GM21723 (cell line): Measurements from ENCODE around the gene SHISA9.

Source experiments
- ATAC-seq: cut with Tn5 transposase; IDR thresholded peaks from one replicate; pipeline ENCODE4 v1.9.1; 2021; ENCODE audit warnings: mild to moderate bottlenecking, moderate library complexity; ENCODE audit not compliant: unreplicated experiment

SHISA9 gene

DNA sequence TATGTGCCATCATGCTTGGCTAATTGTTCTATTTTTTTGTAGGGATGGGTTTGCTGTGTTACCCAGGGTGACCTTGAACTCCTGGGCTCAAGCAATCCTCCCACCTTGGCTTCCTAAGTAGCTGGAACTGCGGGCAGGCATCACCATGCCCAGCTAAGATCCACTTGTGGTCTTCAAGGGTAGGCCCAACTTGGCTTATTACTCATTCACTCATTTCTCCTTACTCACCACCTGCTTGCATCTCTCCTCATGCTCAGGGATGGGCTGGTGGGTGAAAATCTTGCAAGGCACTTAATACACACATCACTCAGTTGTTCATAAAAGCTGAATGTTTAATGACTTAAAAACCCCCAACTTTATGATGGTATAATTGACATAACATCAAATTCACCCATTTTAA, 207.8 kb downstream of the SHISA9 start:
- ATAC-seq = no peak

DNA sequence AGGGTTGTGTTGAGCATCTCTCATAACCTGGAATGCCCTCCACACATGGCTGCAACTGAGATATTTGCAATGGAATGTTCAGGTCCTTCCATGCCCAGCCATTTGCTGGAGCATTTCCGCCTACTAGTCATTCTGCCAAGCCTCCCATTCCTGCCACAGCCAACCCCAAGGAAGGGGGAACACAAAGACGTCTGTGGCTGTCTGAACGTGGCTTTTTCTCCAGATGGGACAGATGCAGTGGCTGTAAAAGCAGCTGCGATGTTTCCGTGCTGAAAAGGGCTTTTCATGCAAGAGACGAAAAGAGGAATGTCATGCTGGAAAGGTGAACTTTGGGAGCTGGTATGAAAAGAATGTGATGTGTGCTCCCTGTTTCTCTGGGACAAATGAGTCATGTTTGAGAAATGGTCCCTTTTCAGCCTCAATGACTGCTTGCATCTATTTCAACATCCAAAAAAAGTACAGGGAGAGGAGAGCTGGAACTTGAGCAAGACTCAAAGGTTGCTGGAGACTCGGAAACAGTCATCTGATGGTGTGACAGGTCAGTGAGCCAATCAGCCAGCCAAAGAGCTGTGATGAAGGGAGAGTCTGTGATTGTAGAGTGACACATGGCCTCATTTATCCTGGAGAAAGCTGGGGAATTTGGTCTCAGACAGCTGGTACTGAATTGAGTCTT, 208.9 kb downstream of the SHISA9 start:
- no peak for ATAC-seq

DNA sequence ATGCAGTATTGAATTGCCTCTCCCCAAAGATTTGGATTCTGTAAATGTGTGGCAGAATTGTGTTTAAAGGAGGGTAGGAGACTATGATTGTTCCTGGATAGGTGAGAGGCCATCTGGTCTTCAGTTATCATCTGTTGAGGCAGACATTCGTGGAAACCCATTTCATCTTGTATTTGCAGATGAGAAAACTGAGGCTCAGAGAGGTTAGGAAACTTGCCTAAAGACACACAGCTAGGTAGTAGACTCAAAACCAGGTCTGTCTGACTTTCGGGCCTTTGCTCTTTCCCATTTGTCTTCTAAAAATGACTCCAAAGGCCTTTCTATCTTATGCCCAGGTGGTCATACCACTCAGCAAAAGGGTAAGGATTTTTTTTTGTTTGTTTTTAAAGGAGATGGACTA, 210.3 kb downstream of the SHISA9 start:
- ATAC-seq = no peak

- no peak for ATAC-seq
Measured at GRCh38 chr16:13113741-13114140, 212.3 kb downstream of the SHISA9 start.

DNA sequence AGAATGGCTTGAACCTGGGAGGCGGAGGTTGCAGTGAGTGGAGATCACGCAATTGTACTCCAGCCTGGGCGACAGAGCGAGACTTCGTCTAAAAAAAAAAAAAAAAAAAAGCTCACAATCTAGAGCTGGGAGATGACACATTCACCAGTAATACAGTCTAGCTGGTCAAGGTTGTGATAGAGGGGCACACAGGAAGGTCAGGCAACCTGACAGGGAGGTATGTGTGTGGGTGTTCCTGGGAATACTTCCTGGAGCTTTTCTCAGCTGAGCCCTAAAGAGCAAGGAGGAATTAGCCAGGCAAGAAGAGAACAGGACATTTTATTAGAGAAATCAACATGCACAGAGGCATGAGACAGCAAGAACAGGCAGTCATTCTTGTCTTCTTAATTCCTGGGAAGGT, 216.7 kb downstream of the SHISA9 start:
- no peak for ATAC-seq

DNA sequence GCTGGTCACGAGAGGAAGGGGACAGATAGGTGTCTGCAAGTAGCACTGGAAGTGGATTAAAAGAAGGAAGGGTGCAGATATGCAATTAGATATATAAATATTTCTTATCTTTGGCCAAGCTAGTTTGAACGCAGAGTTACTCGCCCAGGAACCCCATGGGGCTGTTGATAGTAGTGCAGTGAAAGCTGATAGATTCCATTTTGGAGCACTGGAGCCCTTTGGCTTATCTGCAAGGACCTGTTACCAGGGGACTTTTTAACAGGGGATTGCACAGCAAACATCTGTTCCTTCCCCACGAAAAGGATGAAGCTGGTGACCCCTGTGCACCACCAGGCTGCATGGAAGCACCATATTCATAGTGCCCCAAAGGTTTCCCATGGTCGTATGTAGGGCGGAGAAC, 218.7 kb downstream of the SHISA9 start:
- no peak for ATAC-seq

DNA sequence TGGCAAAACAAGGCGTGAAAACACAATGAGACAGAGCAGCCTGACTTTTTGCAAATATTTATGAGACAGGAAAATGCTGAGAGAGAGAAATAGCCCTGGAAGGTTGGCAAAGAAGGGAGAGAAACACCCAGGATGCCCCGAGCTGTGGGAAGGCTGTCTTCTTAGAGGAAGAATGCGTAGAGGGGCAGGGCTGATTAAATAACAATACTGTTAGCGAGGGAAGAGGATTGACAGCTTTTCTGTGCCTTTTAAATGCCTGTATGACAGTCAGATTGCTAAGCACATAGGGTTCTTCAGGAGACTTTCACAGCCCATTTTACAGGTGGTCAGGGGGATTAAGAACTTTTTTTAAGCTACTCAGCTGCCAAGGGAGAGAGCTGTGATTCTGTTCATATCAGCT, 219.2 kb downstream of the SHISA9 start:
- no peak for ATAC-seq

DNA sequence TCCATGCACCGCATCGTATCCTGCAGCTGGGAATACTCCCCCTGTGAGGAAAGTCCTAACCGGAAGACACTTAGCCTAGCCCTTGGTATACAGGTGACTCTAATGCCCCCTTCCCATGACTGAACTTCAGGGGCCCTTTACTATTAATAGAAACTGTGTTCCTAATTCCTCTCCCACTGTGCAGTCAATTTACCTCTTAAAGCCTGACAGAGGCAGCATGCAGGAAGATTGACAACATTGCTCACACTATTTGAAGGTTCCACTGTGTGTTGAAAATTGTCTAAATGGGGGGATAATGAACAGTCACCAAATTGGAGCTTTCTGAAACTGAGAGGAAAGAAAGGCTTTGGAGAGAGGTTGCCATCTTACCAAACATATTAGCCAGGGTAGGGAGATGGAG, 222.6 kb downstream of the SHISA9 start:
- no peak for ATAC-seq

DNA sequence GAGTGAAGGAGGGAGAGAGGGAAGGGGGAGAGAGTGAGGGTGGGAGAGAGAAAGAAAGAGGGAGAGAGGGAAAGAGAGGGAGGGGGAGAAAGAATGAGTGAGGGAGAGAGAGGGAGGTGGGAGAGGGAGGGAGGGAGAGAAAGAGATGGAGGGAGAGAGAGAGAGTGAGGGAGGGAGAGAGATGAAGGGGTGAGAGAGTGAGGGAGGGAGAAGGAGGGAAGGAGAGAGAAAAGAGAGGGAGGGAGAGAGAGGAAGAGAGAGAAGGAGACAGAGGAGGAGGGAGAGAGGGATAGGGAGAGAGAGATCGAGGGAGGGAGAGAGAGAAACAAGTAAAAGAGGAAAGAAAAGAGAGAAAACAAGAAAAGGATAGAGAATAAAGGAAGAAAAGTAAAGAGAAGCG, 225.7 kb downstream of the SHISA9 start:
- no peak for ATAC-seq

DNA sequence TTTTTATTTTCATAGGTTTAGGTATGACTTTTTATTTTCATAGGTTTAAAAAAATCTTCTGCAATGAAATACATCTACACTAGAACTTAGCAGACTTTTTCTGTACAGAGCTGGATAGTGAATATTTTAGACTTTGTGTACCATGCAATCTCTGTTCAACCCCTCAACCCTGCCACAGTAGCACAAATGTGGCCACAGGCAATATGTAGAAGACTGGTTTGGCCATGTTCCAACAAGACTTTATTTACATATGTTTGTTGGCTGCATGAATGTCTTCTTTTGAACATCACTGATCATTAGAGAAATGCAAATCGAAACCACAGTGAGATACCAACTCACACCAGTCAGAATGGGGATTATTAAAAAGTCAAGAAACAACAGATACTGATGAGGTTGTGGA, 229.2 kb downstream of the SHISA9 start:
- no peak for ATAC-seq

GRCh38 chr16:13134836-13135235, 233.4 kb downstream of the SHISA9 start:
- ATAC-seq = no peak

DNA sequence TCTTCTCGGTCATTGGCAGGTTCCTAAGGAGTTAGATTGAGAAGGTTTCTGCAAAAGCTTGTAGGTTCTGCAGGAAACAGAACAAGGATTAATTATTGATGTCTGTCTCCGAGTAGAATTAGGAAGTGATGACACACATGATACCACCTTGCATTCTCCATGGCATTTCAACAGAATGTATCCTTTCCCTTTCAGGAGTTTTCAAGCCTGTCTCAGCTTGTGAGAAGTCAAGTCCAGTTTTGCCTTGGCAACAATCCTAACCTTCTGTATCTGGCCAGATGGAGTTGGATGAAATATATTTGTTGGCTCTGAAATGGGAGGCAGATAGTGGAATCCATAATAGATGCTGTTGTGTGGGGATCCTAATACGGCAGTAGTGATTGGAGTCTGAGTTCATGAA, 235.5 kb downstream of the SHISA9 start:
- no peak for ATAC-seq

DNA sequence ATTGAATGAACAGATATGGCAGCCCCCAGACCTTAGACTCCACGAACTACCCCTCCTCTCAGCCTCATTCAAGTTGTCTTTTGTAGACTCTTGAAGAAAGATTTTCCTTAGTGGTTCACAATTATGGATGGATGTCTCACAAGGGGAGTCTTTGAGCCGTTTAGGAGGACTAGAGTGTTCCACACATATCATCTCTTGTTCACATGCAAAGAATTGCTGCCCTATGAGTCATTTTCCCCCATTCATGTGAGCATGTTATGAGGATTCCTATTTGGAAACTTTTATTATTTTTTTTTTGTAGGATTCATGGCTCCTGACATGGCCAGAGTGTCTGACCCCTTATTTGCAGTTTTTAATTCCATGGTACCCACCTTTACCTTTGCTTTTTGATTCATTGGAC, 237.1 kb downstream of the SHISA9 start:
- ATAC-seq = no peak

- ATAC-seq = no peak
Measured at GRCh38 chr16:13139661-13140241, 238.4 kb downstream of the SHISA9 start.

DNA sequence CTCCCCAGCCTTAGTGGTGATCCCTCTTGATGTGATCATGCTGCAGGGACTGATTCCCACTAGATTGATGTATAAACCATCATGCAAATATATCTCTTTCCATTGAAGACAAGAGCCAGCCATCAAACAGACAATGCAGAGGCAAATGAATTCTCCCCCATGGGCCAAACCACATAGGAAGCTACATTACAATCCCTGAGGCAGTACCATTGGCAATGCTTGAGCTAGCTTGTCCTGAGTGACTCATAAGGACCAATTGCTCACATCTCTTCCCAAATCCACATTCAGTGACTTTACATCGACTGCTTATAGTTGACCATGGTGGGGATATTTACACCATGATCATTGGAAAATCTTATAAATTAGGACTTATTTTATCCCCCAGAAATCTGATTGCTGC, 242.2 kb downstream of the SHISA9 start:
- no peak for ATAC-seq

DNA sequence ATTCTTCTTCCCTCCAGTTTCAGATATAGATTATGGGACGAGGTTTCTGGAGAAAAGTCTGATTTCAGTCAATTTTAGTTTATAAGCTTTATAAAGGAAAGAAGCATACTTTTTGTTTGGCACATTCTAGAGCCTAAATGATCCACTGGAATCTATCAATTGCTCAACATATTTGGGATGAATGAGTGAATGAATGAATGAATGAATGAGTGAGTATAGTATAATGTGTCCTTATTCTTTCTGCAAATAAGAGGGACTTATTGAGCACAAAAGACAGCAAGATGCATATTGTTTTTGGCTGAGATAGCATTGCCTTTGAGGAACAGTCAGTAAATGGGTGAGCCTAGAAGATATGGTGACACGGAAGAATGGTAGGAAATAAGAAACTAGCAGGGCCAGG, 245.4 kb downstream of the SHISA9 start:
- no peak for ATAC-seq

- ATAC-seq = no peak
Measured at GRCh38 chr16:13148294-13148693, 246.9 kb downstream of the SHISA9 start.

- no peak for ATAC-seq
Measured at GRCh38 chr16:13148836-13149235, 247.4 kb downstream of the SHISA9 start.

GRCh38 chr16:13150181-13150885, 248.9 kb downstream of the SHISA9 start:
- no peak for ATAC-seq

DNA sequence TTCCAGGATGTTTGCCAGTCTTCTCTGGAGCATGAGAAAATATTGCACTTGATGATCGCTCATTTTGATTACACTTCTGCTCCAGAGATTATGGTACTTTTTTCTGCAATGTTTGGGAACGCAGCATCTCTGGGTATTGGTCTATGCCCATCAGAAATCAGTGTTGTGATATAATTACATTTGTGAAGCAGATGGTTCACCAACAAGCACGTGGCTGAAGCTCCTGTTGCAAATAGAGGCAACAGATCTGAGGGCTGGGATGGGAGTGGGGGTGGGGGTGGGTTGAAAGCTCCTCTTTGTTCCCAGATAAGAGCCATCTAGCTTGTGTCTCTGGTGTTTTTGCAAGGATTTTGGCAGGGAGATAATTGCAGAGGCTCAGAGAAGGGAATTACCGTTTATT, 252.3 kb downstream of the SHISA9 start:
- no peak for ATAC-seq

- ATAC-seq = no peak
Measured at GRCh38 chr16:13154799-13155198, 253.4 kb downstream of the SHISA9 start.

DNA sequence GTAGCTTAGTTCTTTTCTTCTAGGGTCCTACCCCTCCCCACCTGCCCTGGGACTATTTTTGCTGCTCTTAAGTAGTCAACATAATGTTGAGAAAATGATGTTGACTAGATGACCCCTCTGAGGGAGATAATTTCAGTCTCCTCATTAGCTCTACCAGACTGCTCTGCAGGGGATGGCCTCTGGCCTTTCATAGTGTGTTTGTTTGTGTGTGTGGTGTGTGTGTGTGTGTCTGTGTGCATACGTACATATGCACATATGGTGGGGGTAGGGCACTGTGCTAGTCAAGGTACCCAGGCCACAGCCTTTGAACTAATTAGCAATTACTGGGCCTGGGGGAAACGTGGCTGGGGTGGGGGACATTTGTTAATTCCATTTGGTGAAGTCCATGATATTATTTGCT, 254.0 kb downstream of the SHISA9 start:
- no peak for ATAC-seq
